ENCODE measurements around the gene METTL2A.
A peak's percentile ranks its signal among the peaks of the same experiment; 100 is the strongest.
"Not testable (repeated sequence)": the region's sequence is repeated elsewhere in the genome, so short reads cannot be mapped to it uniquely, and the experiment has no call there.

The METTL2A gene

DNA sequence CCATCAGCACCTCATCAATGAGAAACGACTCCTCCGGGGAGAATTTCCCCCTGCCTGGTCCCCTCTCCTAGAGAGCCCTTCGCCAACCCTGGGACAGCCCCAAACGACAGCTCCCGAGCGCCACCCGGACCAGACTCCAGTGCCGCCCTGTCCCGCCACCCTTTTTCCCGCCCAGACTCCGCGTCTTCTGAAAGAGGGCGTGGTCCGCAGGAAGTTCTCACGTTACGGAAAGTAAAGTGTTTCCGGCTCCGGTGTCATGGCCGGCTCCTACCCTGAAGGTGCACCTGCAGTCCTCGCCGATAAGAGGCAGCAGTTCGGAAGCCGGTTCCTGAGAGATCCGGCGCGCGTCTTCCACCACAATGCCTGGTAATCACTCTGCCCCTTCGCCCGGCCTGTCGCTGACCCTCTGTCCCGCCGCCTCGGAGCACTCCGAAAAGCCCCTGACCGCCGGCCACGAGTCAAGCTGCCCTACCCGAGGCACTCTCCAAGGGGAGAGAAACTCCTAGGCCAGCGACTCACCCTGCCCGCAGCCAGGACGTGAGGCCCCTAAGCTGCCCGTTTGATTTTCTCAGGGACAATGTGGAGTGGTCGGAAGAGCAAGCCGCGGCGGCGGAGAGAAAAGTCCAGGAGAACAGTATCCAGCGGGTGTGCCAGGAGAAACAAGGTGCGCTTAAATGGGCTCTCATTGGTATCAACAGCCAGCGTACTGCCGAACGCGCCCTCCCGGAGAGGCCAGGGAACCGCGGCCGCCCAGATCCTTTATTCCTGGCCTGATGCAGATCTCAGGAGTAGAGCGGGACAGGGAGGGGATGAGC, at the start of gene METTL2A:
Gene METTL2A, plus strand, starts transcription at position 251 of the 815 bp plus-strand sequence. Its CDS starts 6 bp downstream, at position 257.
- DNase-seq = peak; percentile 11

GRCh38 chr17:62380253-62380652, 43.4 kb upstream of the METTL2A start, which contains the start of gene EFCAB3:
Gene EFCAB3 (plus strand): TSS chr17:62380553. CDS start chr17:62382980, 2,427 bp downstream.
- DNase-seq = no peak

GRCh38 chr17:62381561-62381960, 42.1 kb upstream of the METTL2A start:
- no peak for DNase-seq

GRCh38 chr17:62388856-62389255, 34.8 kb upstream of the METTL2A start:
- DNase-seq = no peak

DNA sequence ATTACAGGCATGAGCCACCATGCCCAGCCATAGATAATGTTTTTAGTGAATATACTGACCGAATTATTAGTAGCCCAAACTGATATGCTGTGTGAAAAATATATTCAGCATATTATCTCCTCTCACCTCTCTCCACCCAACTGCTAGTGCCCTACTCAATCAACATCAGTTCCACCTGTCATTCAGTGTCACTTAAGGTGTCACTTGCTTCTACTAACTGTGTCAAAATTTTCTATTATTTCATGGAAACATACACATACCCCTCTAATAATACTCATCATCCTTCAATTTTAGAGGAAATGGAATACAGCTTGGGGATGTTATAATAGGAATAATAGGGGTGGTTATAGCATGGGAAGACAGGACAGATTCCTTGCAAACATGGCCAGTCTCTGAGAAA, 30.8 kb upstream of the METTL2A start:
- DNase-seq = no peak

GRCh38 chr17:62398891-62399290, 24.8 kb upstream of the METTL2A start:
- no peak for DNase-seq

- DNase-seq = no peak
Observed at GRCh38 chr17:62405451-62405850, 18.2 kb upstream of the METTL2A start.

DNA sequence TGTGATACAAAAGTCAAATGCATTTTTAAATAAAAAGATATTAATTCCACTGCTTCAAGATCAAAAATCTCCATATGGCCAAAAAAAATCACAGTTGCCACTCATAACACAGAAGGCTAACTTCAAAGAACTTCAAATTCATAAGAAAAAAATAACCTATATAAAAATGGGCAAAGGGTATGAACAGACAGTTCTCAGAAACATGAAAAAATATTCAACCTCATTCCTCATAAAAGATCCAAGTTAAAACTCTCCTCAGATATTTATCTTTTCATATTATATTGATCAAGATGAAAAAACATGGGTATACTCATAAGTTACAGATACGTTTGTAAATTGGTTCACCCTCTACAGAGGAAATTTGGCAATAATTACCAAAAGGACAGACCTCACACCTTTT, 10.6 kb upstream of the METTL2A start:
- not testable (repeated sequence) for DNase-seq

DNA sequence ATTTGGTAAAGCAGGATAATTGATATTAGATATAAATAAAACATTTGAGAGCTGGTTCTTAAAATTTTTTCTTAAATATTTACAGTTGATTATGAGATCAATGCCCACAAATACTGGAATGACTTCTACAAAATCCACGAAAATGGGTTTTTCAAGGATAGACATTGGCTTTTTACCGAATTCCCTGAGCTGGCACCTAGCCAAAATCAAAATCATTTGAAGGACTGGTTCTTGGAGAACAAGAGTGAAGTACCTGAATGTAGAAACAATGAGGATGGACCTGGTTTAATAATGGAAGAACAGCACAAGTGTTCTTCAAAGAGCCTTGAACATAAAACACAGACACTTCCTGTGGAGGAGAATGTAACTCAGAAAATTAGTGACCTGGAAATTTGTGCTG, 2.5 kb downstream of the METTL2A start:
- not testable (repeated sequence) for DNase-seq

DNA sequence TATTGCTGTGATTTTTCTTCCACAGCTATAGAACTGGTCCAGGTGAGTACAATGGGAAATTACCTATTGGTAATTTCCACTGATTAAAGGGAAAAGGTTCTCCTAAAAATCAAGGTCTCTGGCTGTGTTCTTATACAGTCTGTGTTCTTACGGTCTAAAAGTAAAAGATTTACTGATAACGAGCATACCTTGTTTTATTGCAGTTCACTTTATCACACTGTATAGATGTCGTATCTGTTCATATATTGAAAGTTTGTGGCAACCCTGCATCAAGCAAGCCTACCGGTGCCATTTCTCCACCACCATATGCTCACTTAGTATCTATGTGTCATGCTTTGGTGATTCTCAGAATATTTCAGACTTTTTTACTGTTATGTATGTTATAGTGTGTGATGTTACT, 11.6 kb downstream of the METTL2A start:
- not testable (repeated sequence) for DNase-seq

DNA sequence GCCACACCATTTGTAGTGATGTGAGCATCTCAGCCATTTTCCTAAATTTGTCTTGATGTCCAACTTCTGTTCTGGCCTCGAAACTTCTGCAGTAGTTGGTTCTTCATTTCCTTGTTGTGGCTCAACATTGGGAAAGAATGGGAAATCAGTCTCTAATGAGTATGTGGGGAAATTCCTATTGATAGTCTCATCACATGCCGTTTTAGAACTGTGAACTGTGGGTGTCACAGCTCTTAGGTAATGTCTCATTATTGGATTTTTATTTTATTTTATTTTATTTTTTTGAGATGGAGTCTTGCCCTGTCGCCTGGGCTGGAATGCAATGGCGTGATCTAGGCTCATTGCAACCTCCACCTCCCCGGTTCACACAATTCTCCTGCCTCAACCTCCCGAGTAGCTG, 17.5 kb downstream of the METTL2A start:
- DNase-seq = not testable (repeated sequence)

DNA sequence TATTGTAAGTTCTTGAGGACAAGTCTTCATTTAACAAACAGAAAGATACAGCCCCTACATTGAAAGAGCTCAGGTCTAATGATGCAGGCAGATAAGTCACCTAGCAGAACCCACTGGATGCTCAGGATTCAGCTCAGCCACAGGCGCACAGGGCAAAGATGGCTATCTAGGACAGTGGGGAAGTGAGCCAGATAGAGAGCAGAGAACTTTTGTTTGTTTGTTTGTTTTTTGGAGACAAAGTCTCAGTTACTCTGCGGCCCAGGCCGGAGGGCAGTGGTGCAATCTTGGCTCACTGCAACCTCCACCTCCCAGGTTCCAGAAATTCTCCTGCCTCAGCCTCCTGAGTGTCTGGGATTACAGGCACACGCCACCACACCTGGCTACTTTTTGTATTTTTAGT, 20.4 kb downstream of the METTL2A start:
- no peak for DNase-seq

- not testable (repeated sequence) for DNase-seq
Observed at GRCh38 chr17:62445791-62446190, 22.1 kb downstream of the METTL2A start.

GRCh38 chr17:62452195-62452594, 28.5 kb downstream of the METTL2A start:
- DNase-seq = not testable (repeated sequence)

DNA sequence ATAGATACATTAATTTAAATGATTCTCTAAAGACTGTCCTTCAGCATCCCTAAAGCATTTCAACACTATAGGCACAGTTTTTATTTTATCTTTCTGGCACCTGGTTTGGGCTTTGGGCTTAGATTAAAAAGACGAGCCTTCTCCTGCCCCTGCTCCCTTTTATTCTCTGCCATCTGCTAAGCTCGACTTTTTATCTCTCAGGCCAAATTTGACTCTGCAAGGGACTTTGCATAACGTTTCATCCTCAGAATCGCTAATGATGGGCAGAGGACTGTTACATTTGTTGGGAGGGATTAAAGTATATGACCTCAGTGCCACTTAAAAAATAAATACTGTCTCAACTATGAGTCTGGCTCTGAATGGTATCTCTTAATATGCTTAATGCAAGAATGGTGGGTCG, 29.3 kb downstream of the METTL2A start:
- not testable (repeated sequence) for DNase-seq

DNA sequence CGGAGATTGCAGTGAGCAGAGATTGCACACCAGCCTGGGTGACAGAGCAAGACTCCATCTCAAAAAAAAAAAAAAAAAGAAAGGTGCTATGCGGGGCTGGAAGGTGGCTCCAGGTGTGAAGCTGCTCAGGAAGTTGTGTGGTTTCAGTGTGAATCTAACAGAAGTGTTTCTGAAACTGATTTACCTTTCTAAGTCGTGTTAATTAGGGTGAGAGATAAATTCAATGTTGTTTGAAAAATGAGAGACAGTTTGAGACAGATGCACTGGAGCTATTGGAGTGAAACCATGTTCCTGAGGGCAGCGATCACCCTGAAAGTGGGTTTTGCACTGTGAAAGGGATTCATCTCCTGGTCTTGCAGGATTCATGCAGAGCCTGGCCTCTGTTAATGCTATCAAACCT, 30.0 kb downstream of the METTL2A start:
- DNase-seq = not testable (repeated sequence)

GRCh38 chr17:62454111-62454510, 30.4 kb downstream of the METTL2A start:
- not testable (repeated sequence) for DNase-seq

- no peak for DNase-seq
Observed at GRCh38 chr17:62456016-62456415, 32.3 kb downstream of the METTL2A start.

DNA sequence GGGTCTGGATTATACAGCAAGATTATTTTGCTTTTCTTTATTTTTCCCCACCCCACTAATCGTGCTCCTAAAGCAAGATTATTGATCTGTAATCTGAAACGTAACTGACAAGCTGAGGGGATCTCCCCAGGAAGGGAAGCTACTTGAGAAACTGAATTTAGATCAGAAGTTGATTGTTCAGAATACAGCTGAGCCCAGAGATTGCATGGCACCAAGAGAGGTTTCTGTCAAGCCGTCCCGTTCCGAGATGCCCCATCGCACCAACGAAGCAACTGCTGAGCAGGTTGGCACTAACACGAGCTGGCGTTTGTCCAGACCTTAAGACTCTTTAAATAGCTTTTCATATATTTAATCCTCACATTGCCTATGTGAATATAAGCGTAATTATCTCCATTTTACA, 34.8 kb downstream of the METTL2A start:
- not testable (repeated sequence) for DNase-seq

- DNase-seq = not testable (repeated sequence)
Observed at GRCh38 chr17:62464422-62464821, 40.7 kb downstream of the METTL2A start.

DNA sequence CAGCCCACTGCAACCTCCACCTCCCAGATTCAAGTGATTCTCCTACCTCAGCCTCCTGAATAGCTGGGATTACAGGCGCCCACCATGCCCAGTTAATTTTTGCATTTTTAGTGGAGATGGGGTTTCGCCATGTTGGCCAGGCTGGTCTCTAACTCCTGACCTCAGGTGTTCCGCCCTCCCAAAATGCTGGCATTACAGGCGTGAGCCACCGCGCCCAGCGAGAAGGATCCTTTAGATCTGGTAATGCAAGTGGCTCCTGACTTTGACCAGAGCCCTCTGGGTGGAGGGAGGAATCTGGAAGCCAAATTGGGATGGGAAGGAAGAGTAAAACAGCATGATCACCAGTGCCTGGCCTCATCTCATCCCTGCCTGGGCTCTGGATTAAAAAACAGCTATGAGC, 41.6 kb downstream of the METTL2A start:
- DNase-seq = not testable (repeated sequence)

DNA sequence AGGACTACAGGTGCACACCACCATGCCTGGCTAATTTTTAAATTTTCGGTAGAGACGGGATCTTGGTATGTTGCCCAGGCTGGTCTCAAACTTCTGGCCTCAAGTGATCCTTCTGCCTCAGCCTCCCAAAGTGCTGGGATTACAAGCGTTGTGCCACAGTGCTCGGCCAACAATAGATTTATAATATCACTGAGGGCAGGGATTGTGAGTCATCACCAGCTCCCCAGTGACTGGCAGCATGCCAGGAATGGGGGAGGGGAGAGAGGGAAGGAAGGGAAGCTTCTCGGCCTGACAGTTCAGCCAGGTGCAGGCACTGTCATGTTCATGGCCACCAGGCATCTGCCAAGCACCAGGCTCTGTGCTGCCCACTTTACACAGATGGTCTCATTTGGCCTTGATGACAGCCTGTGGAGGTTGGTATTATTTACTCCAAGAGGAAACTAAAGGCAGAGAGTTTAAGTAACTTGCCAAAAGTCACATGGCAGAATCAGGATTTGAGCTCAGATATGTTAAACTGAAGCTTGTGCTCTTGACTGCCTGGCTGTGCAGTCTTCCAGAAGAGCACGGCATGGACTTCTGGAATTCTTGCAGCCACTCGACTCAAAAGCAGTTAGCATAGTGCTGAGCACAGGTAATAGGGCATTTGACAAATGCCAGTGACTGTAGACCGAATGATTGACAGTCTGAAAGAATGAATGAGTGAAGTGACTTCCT, 47.1 kb downstream of the METTL2A start:
- DNase-seq = not testable (repeated sequence)

DNA sequence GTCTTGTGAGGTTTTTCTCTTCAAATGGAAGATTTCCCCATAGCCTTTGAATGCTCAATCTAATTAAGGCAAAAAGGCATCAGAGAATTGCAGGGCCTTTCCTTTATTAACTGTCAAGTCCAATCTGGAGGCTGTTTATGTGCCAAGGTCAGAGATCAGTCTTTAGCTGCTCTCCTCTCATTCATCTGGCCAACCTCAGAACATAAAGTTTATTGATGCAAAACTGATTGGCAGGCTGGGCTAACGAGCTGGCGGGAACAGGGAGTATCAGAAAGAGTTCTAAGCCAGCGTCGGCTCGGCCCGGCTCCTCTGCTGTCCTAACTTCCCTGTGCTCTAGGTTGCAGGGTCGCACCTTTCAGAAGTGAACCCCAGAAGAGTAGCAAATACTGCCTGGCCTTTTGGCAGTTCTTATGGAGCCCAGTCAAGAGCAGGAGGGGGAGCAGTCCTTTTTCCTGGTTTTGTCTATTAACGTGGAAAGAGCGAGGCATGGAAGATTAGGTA, 47.7 kb downstream of the METTL2A start:
- DNase-seq = not testable (repeated sequence)

Data from NCI-H187 treated with DMSO at 0.1 percent for 48 hours (cell line).